Subcutaneous abdominal adipose tissue (tissue), 5 donors: ENCODE data around the gene NAA15.
A peak's percentile ranks its signal among the peaks of the same experiment; 100 is the strongest.
"Not testable (repeated sequence)": the region's sequence is repeated elsewhere in the genome, so short reads cannot be mapped to it uniquely, and the experiment has no call there.

ENCODE experiments used
- H3K27ac ChIP-seq: one replicate; pipeline ENCODE4 v1.7.0; 2013; ENCODE audit warnings: low read depth, mild to moderate bottlenecking, inconsistent platforms, low read length, moderate library complexity
- H3K27me3 ChIP-seq, 5 donors: one replicate each; pipeline ENCODE4 v1.7.0; 2013; ENCODE audit warnings: low read length in 5 of 5, inconsistent platforms in 1 of 5; ENCODE audit not compliant: control insufficient read depth in 5 of 5, insufficient read depth in 4 of 5
- H3K36me3 ChIP-seq, 5 donors: one replicate each; pipeline ENCODE4 v1.7.0; 2013; ENCODE audit warnings: low read length in 5 of 5; ENCODE audit not compliant: control insufficient read depth in 5 of 5, insufficient read depth in 5 of 5
- H3K4me1 ChIP-seq, 5 donors: one replicate each; pipeline ENCODE4 v1.7.0; 2013; ENCODE audit warnings: low read length in 5 of 5, mild to moderate bottlenecking in 3 of 5, moderate library complexity in 1 of 5; ENCODE audit not compliant: control insufficient read depth in 5 of 5, insufficient read depth in 5 of 5
- H3K4me3 ChIP-seq, 5 donors: one replicate each; pipeline ENCODE4 v1.7.0; 2013; ENCODE audit warnings: low read length in 5 of 5, low read depth in 1 of 5
- H3K9ac ChIP-seq, 5 donors: one replicate each; pipeline ENCODE4 v1.7.0; 2013; ENCODE audit warnings: low read length in 5 of 5, mild to moderate bottlenecking in 4 of 5, moderate library complexity in 3 of 5
- H3K9me3 ChIP-seq, 5 donors: one replicate each; pipeline ENCODE4 v1.7.0; 2013; ENCODE audit warnings: low read length in 5 of 5; ENCODE audit not compliant: control insufficient read depth in 5 of 5
- donor health status: healthy.
- donor health status: healthy.
- donor health status: healthy.
- donor health status: healthy.
- donor health status: healthy.

Gene NAA15

GRCh38 chr4:139436122-139436521, 134.8 kb downstream of the NAA15 start:
- H3K27ac ChIP-seq, result no peak overlapping the region
- H3K9me3 ChIP-seq, result peaks cover 4 to 19% (median 9%) of the 10 kb centered on the region in 5 donors

GRCh38 chr4:139438141-139438540, 136.8 kb downstream of the NAA15 start:
- H3K9me3 ChIP-seq, result peaks cover 4 to 19% (median 9%) of the 10 kb centered on the region in 5 donors
- H3K36me3 ChIP-seq, result peaks cover 0 to 3% (median 0%) of the 10 kb centered on the region in 5 donors
- no peak overlapping the region for H3K4me3 ChIP-seq
- no peak overlapping the region for H3K27ac ChIP-seq
- H3K27me3 ChIP-seq, result no peaks in the 10 kb centered on the region
- H3K4me1 ChIP-seq, result no peaks in the 10 kb centered on the region
- no peak overlapping the region for H3K9ac ChIP-seq

More at GRCh38 chr4:139436122-139436521, 134.8 kb downstream of the NAA15 start:
- Histone ChIP-seq H3K36me3 (peaks cover 0 to 3% (median 0%) of the 10 kb centered on the region in 5 donors), H3K27me3 (no peaks in the 10 kb centered on the region), H3K4me3 (no peak overlapping the region), H3K9ac (no peak overlapping the region), H3K4me1 (no peaks in the 10 kb centered on the region)

GRCh38 chr4:139441029-139441428, 139.7 kb downstream of the NAA15 start:
- Histone ChIP-seq H3K27me3 (no peaks in the 10 kb centered on the region), H3K4me1 (peaks cover 0 to 5% (median 0%) of the 10 kb centered on the region in 5 donors), H3K9ac (no peak overlapping the region), H3K9me3 (peaks cover 4 to 19% (median 9%) of the 10 kb centered on the region in 5 donors), H3K4me3 (no peak overlapping the region), H3K27ac (no peak overlapping the region), H3K36me3 (peaks cover 0 to 3% (median 0%) of the 10 kb centered on the region in 5 donors)

GRCh38 chr4:139443661-139444060, 142.4 kb downstream of the NAA15 start:
- Histone ChIP-seq H3K9ac (no peak overlapping the region), H3K27me3 (no peaks in the 10 kb centered on the region)

GRCh38 chr4:139444881-139445280, 143.6 kb downstream of the NAA15 start:
- not testable (repeated sequence) for H3K27me3 ChIP-seq, H3K9me3 ChIP-seq, H3K4me3 ChIP-seq, H3K36me3 ChIP-seq, H3K4me1 ChIP-seq, H3K9ac ChIP-seq, H3K27ac ChIP-seq

More at GRCh38 chr4:139443661-139444060, 142.4 kb downstream of the NAA15 start:
- Histone ChIP-seq H3K27ac (no peak overlapping the region), H3K36me3 (no peaks in the 10 kb centered on the region), H3K4me1 (peaks cover 0 to 5% (median 0%) of the 10 kb centered on the region in 5 donors), H3K9me3 (peaks cover 0 to 7% (median 0%) of the 10 kb centered on the region in 5 donors), H3K4me3 (no peak overlapping the region)

- not testable (repeated sequence) for H3K36me3 ChIP-seq, H3K9me3 ChIP-seq, H3K9ac ChIP-seq, H3K4me3 ChIP-seq, H3K27me3 ChIP-seq, H3K27ac ChIP-seq, H3K4me1 ChIP-seq
Observed at GRCh38 chr4:139447078-139447477, 145.8 kb downstream of the NAA15 start.

GRCh38 chr4:139450586-139450985, 149.3 kb downstream of the NAA15 start:
- H3K9me3 ChIP-seq, result no peaks in the 10 kb centered on the region
- no peak overlapping the region for H3K27ac ChIP-seq
- H3K9ac ChIP-seq, result no peak overlapping the region
- no peaks in the 10 kb centered on the region for H3K27me3 ChIP-seq
- no peaks in the 10 kb centered on the region for H3K36me3 ChIP-seq
- peaks cover 3 to 28% (median 24%) of the 10 kb centered on the region in 5 donors for H3K4me1 ChIP-seq
- no peak overlapping the region for H3K4me3 ChIP-seq

GRCh38 chr4:139451997-139452396, 150.7 kb downstream of the NAA15 start:
- H3K4me1 ChIP-seq, result peaks cover 3 to 41% (median 37%) of the 10 kb centered on the region in 5 donors
- H3K9ac ChIP-seq, result no peak overlapping the region
- no peaks in the 10 kb centered on the region for H3K27me3 ChIP-seq
- H3K4me3 ChIP-seq, result no peak overlapping the region
- H3K36me3 ChIP-seq, result no peaks in the 10 kb centered on the region
- no peaks in the 10 kb centered on the region for H3K9me3 ChIP-seq
- H3K27ac ChIP-seq, result no peak overlapping the region

GRCh38 chr4:139453041-139453370, 151.7 kb downstream of the NAA15 start:
- H3K27me3 ChIP-seq, result no peaks in the 10 kb centered on the region
- H3K4me3 ChIP-seq, result peak overlapping the region; percentile 93 to 100 (median 97)
- H3K27ac ChIP-seq, result peak overlapping the region; percentile 88
- H3K9ac ChIP-seq, result peak overlapping the region; percentile 59 to 93 (median 84)
- no peaks in the 10 kb centered on the region for H3K36me3 ChIP-seq
- peaks cover 3 to 49% (median 43%) of the 10 kb centered on the region in 5 donors for H3K4me1 ChIP-seq
- no peaks in the 10 kb centered on the region for H3K9me3 ChIP-seq

GRCh38 chr4:139453371-139454110, 152.2 kb downstream of the NAA15 start:
- peaks cover 3 to 54% (median 47%) of the 10 kb centered on the region in 5 donors for H3K4me1 ChIP-seq
- no peaks in the 10 kb centered on the region for H3K9me3 ChIP-seq
- no peaks in the 10 kb centered on the region for H3K36me3 ChIP-seq
- peak overlapping the region; percentile 93 to 100 (median 97) for H3K4me3 ChIP-seq
- H3K27ac ChIP-seq, result peak overlapping the region; percentile 88
- peak overlapping the region; percentile 59 to 93 (median 84) for H3K9ac ChIP-seq
- H3K27me3 ChIP-seq, result no peaks in the 10 kb centered on the region
